Panc1 (cell line): ENCODE data around the gene DCHS2.

Experiments used
- CTCF ChIP-seq: fragments of 450-650 bp; IDR thresholded peaks from 2 replicates; pipeline ENCODE4 v1.5.1; 2017; ENCODE audit warnings: mild to moderate bottlenecking
- POLR2AphosphoS5 ChIP-seq: IDR thresholded peaks from 2 replicates; pipeline ENCODE4 v1.6.1; 2012; ENCODE audit warnings: mild to moderate bottlenecking, low read depth, low read length, moderate library complexity
- SIN3A ChIP-seq: IDR thresholded peaks from 2 replicates; pipeline ENCODE4 v1.6.1; 2012; ENCODE audit warnings: low read depth, mild to moderate bottlenecking, low read length, moderate library complexity, borderline replicate concordance; ENCODE audit not compliant: insufficient read depth
- TCF7L2 ChIP-seq: IDR thresholded peaks from 2 replicates; pipeline ENCODE4 v1.6.1; 2011; ENCODE audit warnings: mild to moderate bottlenecking, low read depth, low read length, inconsistent platforms
- TF ChIP-seq, protein P1 (sequence below), 2 experiments: IDR thresholded peaks; 2 replicates each; pipeline ENCODE4 v1.6.1; 2011 to 2012; ENCODE audit warnings: low read depth in 2 of 2, control low read depth in 1 of 2, low read length in 1 of 2, mild to moderate bottlenecking in 1 of 2, moderate library complexity in 1 of 2; ENCODE audit not compliant: insufficient read depth in 1 of 2

DNA sequence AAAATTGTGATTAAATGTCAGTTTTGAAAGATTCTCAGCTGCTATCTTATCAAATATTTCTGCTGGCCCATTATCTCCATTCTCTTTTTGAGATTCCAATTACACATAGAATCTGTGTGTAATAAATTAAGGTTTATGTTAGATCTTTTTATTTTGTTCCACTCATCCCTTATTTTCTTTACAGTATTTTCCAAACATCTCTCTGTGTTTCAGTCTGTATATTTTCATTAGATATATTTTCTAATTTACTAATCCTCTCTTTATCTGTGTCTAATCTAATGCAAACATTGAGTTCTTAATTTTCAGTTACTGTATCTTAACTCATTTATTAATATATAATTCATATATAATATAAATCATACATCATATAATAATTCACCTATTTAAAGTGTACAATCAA lies 268.7 kb downstream of the DCHS2 start:
- TF ChIP-seq CTCF (no peak), POLR2AphosphoS5 (no peak), SIN3A (no peak), TCF7L2 (no peak)
- TF ChIP-seq, protein P1, sequence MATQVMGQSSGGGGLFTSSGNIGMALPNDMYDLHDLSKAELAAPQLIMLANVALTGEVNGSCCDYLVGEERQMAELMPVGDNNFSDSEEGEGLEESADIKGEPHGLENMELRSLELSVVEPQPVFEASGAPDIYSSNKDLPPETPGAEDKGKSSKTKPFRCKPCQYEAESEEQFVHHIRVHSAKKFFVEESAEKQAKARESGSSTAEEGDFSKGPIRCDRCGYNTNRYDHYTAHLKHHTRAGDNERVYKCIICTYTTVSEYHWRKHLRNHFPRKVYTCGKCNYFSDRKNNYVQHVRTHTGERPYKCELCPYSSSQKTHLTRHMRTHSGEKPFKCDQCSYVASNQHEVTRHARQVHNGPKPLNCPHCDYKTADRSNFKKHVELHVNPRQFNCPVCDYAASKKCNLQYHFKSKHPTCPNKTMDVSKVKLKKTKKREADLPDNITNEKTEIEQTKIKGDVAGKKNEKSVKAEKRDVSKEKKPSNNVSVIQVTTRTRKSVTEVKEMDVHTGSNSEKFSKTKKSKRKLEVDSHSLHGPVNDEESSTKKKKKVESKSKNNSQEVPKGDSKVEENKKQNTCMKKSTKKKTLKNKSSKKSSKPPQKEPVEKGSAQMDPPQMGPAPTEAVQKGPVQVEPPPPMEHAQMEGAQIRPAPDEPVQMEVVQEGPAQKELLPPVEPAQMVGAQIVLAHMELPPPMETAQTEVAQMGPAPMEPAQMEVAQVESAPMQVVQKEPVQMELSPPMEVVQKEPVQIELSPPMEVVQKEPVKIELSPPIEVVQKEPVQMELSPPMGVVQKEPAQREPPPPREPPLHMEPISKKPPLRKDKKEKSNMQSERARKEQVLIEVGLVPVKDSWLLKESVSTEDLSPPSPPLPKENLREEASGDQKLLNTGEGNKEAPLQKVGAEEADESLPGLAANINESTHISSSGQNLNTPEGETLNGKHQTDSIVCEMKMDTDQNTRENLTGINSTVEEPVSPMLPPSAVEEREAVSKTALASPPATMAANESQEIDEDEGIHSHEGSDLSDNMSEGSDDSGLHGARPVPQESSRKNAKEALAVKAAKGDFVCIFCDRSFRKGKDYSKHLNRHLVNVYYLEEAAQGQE (IDR thresholded peaks at IDR 0.05; ENCODE audit: insufficient read depth in 1 of 2, low read depth in 2 of 2, low read length in 1 of 2), result no peak
